Measurements from ENCODE around the gene HDAC4. TPM values are rescaled to one million over a fixed set of nuclear protein-coding genes. Genes with fewer than 3 reads are reported as not detected.

The HDAC4 gene
- total RNA-seq, 1 experiment from 2014 or later = 40.1 TPM

- H3K27me3 ChIP-seq (ENCODE audit: control insufficient read depth, insufficient read depth, low read length) = no peaks in the 10 kb centered on the region
- H3K36me3 ChIP-seq (ENCODE audit: control insufficient read depth, insufficient read depth, low read length) = no peaks in the 10 kb centered on the region
- no peaks in the 10 kb centered on the region for H3K9me3 ChIP-seq (ENCODE audit: control insufficient read depth, insufficient read depth, low read depth, low read length)
- H3K4me3 ChIP-seq (ENCODE audit: low read depth in 2 of 2, low read length in 2 of 2) = no peak overlapping the region
- no peak overlapping the region for H3K27ac ChIP-seq (ENCODE audit: low read length)
- BruUV-seq (replicated peaks) = no TSS peak
- no peak for TF ChIP-seq CTCF (IDR thresholded peaks at IDR 0.05)
- no peak for TF ChIP-seq TCF7L2 (IDR thresholded peaks at IDR 0.05; ENCODE audit: low read depth, low read length)
- no peak for TF ChIP-seq SIN3A (IDR thresholded peaks at IDR 0.05; ENCODE audit: borderline replicate concordance, insufficient read depth, low read depth, low read length)
- intact Hi-C loops (cut with micrococcal nuclease; ENCODE audit: unreplicated experiment) (no loop called here), in situ Hi-C loops (cut with HindIII; ENCODE audit: low pct_unique_long_range_greater_than_20kb, low sequenced_read_pairs) (no loop called here)
- H3K4me1 ChIP-seq (ENCODE audit: control insufficient read depth, insufficient read depth, low read length) = peaks cover 32% of the 10 kb centered on the region
- POLR2A ChIA-PET = no interaction called here
- CTCF ChIA-PET = no interaction called here
- ATAC-seq (no peak), DNase-seq (ENCODE audit: low read depth, low spot score) (no peak)
These were observed 128.2 kb downstream of the HDAC4 start for GRCh38 chr2:239272626-239273025.

GRCh38 chr2:239271882-239272281, 128.9 kb downstream of the HDAC4 start:
- in situ Hi-C loops (cut with HindIII; ENCODE audit: low pct_unique_long_range_greater_than_20kb, low sequenced_read_pairs) (no loop called here), intact Hi-C loops (cut with micrococcal nuclease; ENCODE audit: unreplicated experiment) (no loop called here)
- no peaks in the 10 kb centered on the region for H3K27me3 ChIP-seq (ENCODE audit: control insufficient read depth, insufficient read depth, low read length)
- CTCF ChIA-PET = no interaction called here
- H3K9me3 ChIP-seq (ENCODE audit: control insufficient read depth, insufficient read depth, low read depth, low read length) = no peaks in the 10 kb centered on the region
- ATAC-seq (no peak), DNase-seq (ENCODE audit: low read depth, low spot score) (no peak)
- H3K4me1 ChIP-seq (ENCODE audit: control insufficient read depth, insufficient read depth, low read length) = peaks cover 32% of the 10 kb centered on the region
- H3K27ac ChIP-seq (ENCODE audit: low read length) = no peak overlapping the region
- no peaks in the 10 kb centered on the region for H3K36me3 ChIP-seq (ENCODE audit: control insufficient read depth, insufficient read depth, low read length)
- H3K4me3 ChIP-seq (ENCODE audit: low read depth in 2 of 2, low read length in 2 of 2) = no peak overlapping the region
- TF ChIP-seq CTCF (IDR thresholded peaks at IDR 0.05) (no peak), SIN3A (IDR thresholded peaks at IDR 0.05; ENCODE audit: borderline replicate concordance, insufficient read depth, low read depth, low read length) (no peak), TCF7L2 (IDR thresholded peaks at IDR 0.05; ENCODE audit: low read depth, low read length) (no peak), REST (IDR thresholded peaks at IDR 0.05; ENCODE audit: insufficient read depth in 1 of 2, low read depth in 2 of 2, low read length in 1 of 2) (no peak), POLR2AphosphoS5 (IDR thresholded peaks at IDR 0.05; ENCODE audit: low read depth, low read length) (no peak)
- BruUV-seq (replicated peaks) = no TSS peak
- POLR2A ChIA-PET = no interaction called here
